Measurements from ENCODE around the gene COL9A1.

The COL9A1 gene

DNA sequence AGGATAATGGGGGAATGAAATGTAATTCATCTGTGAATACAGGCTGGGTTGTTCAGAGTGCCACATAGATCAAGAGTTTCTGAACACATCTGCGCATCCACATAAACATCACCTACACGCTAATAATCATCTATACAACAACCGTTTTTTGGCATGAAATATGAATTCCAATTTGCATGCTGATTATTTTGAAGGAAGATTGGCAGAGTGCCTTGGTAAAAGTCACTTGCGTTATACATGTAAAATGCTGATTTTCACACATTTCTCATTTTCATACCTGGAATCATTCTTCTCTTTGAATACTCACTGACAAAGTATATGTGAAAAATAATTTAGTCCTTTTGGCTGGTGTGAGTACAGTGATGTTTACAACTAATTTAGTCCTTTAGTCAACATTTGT lies 17.7 kb downstream of the COL9A1 start:
- Mint-ChIP-seq H3K36me3 (ENCODE audit: low read depth) (no peaks in the 10 kb centered on the region), H3K9me3 (no peaks in the 10 kb centered on the region), H3K27ac (no peak overlapping the region), H3K27me3 (ENCODE audit: low read depth) (peaks cover 56% of the 10 kb centered on the region), H3K4me1 (peaks cover 8% of the 10 kb centered on the region), H3K4me3 (no peak overlapping the region)
- TF ChIP-seq, protein P1, sequence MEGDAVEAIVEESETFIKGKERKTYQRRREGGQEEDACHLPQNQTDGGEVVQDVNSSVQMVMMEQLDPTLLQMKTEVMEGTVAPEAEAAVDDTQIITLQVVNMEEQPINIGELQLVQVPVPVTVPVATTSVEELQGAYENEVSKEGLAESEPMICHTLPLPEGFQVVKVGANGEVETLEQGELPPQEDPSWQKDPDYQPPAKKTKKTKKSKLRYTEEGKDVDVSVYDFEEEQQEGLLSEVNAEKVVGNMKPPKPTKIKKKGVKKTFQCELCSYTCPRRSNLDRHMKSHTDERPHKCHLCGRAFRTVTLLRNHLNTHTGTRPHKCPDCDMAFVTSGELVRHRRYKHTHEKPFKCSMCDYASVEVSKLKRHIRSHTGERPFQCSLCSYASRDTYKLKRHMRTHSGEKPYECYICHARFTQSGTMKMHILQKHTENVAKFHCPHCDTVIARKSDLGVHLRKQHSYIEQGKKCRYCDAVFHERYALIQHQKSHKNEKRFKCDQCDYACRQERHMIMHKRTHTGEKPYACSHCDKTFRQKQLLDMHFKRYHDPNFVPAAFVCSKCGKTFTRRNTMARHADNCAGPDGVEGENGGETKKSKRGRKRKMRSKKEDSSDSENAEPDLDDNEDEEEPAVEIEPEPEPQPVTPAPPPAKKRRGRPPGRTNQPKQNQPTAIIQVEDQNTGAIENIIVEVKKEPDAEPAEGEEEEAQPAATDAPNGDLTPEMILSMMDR (IDR thresholded peaks at IDR 0.05; ENCODE audit: unreplicated experiment in 3 of 3): no peak

DNA sequence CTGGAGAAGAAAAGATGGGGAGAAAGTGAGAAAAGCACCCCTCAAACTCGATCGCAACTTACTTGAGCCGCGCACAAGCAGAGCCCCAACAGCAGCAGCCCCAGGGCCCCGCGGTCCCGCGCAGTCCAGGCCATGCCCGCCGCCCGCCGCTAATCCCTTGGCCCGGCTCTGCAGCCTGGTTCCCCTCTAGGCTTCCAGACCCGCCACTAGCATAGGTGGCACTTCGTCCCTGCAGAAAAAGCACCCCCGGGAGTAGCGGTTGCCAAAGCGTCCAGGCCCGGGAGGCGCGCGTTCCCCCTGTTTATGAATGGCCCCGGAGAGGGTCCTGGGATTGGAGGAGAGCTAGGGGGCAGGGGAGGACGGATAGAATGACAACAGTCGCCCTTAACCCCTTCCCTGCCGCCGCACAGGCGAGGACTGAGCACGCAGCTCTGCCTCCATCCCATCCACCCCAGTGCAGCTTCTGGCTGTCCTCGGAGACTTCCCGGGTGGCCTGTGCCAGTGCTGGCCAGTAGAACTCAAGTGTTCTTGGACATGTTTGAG lies 19.9 kb downstream of the COL9A1 start:
- Mint-ChIP-seq H3K36me3 (ENCODE audit: low read depth) (no peaks in the 10 kb centered on the region), H3K4me3 (peak overlapping the region; percentile 76 to 82 (median 78)), H3K27me3 (ENCODE audit: low read depth) (peaks cover 62% of the 10 kb centered on the region), H3K27ac (no peak overlapping the region), H3K4me1 (peaks cover 20% of the 10 kb centered on the region), H3K9me3 (no peaks in the 10 kb centered on the region)
- TF ChIP-seq, protein P1 (IDR thresholded peaks at IDR 0.05; ENCODE audit: unreplicated experiment in 3 of 3): no peak

DNA sequence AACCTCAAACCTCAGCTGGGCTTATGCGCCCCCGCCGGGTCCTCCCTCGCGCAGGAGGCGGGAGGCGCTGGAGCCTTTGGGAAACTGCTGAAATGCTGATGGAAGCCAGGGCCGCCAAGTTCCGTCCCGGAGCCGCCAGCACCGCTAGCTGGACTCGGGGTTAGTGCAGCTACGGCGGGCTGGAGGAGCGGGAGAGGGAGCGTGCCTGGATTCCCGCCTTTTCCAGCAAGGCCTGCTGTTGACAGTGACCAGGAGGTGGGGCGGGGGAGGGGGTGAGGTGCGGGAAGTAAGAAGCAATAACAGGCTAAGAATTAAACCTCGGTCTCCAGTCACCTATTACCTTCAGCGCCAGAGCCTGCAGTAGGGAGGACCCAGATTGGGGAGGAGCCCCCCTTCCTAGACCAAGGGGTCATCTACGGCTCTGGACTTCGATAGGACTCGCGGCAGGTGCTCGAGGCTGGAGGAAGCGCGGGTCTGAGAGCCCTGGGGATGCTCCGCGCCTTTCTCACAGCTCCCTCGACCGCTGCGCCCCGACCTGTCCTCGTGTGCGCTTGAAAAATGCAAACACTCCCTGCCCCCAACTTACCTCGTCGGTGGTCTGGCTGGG lies 20.5 kb downstream of the COL9A1 start:
- Mint-ChIP-seq H3K27me3 (ENCODE audit: low read depth) (peaks cover 62% of the 10 kb centered on the region), H3K9me3 (no peaks in the 10 kb centered on the region)
- TF ChIP-seq, protein P1 (IDR thresholded peaks at IDR 0.05; ENCODE audit: unreplicated experiment in 3 of 3): no peak

DNA sequence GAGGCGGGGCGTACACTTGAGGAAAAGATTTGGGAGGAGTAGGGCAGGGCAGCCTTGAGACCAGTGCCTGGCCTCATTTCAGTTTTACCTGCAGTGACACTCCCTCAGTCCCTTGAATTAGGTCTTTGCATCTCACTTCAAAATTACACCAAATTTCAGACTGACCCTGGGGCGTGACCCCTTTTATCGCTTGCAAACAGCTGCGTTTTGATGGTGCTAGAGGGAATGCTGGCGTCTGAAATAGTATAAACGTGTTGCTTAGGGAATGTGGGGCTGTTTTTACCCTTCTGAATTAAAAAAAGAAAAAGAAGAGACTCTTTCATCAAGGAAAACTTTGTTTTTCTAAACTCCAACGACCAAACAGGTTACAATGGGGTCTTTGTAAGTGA lies 21.0 kb downstream of the COL9A1 start:
- H3K27me3 Mint-ChIP-seq (ENCODE audit: low read depth): peaks cover 62% of the 10 kb centered on the region
- H3K4me1 Mint-ChIP-seq: peaks cover 29% of the 10 kb centered on the region
- no peak overlapping the region for H3K27ac Mint-ChIP-seq
- no peaks in the 10 kb centered on the region for H3K36me3 Mint-ChIP-seq (ENCODE audit: low read depth)
- H3K9me3 Mint-ChIP-seq: no peaks in the 10 kb centered on the region
- H3K4me3 Mint-ChIP-seq: peak overlapping the region; percentile 76 to 82 (median 78)
- TF ChIP-seq, protein P1 (IDR thresholded peaks at IDR 0.05; ENCODE audit: unreplicated experiment in 3 of 3): no peak

More for the DNA sequence above, 20.5 kb downstream of the COL9A1 start:
- peaks cover 25% of the 10 kb centered on the region for H3K4me1 Mint-ChIP-seq
- H3K4me3 Mint-ChIP-seq: peak overlapping the region; percentile 76 to 82 (median 78)
- H3K27ac Mint-ChIP-seq: no peak overlapping the region
- H3K36me3 Mint-ChIP-seq (ENCODE audit: low read depth): no peaks in the 10 kb centered on the region

DNA sequence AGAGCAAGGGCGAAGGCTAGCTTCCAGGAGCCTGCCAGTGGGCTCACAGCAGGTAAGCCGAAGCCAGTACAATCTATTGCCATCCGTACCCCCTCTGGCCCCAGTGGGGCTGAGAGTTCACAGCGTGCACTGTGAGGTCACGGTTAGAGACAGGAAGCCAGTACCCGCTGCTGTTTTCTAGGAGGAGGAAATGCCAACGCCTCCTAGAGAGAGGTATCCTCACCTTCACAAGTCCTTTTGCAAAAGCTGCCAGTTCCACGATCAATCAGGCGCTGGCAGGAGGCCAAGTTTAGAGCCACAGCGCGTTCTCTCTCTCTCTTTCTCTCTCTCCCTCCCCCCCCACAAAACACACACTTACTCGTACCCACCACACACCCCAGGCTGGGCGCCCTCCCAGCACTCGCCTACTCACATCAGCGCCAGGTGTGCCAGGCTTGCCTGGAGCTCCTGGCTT lies 22.5 kb downstream of the COL9A1 start:
- TF ChIP-seq, protein P1 (IDR thresholded peaks at IDR 0.05; ENCODE audit: unreplicated experiment in 3 of 3): no peak
- Mint-ChIP-seq H3K27ac (no peak overlapping the region), H3K4me3 (no peak overlapping the region), H3K9me3 (no peaks in the 10 kb centered on the region), H3K4me1 (peaks cover 29% of the 10 kb centered on the region), H3K36me3 (ENCODE audit: low read depth) (no peaks in the 10 kb centered on the region), H3K27me3 (ENCODE audit: low read depth) (peaks cover 54% of the 10 kb centered on the region)

DNA sequence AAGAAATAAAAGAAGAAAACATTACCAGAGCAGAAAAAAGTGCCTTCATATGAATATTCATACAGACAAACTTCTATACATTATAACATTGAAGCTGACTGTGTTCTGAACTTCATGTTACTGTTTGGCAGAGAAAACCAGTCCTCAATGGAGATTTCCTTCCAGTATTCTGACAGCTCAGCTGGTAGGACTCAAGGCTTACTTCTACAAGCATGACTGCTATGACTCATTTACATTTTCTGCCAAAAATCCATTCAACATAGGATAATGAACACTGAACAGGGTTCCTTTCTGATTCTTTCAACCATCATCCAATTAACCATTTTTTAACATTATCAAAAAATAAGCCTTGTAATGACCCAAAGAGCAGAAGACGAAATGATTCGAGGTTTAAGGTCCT lies 25.4 kb downstream of the COL9A1 start:
- Mint-ChIP-seq H3K4me1 (peaks cover 33% of the 10 kb centered on the region), H3K9me3 (no peaks in the 10 kb centered on the region), H3K27me3 (ENCODE audit: low read depth) (peaks cover 27% of the 10 kb centered on the region), H3K36me3 (ENCODE audit: low read depth) (no peaks in the 10 kb centered on the region), H3K27ac (peak overlapping the region in 2 of 3 experiments; percentile 29 to 71), H3K4me3 (no peak overlapping the region)
- TF ChIP-seq, protein P1 (IDR thresholded peaks at IDR 0.05; ENCODE audit: unreplicated experiment in 3 of 3): no peak
